HEK293 (cell line): ENCODE results near the gene MOB1B.

Experiments
- CTCF ChIA-PET: fragments of 350-600 bp; formaldehyde crosslinking; extraction: SDS; loops from one replicate; lab custom pipeline; 2021; ENCODE audit warnings: antibody characterized with exemption; lab: Yijun Ruan, JAX
- POLR2A ChIA-PET: fragments of 300-600 bp; formaldehyde crosslinking; extraction: SDS; loops from one replicate; lab custom pipeline; 2020; ENCODE audit warnings: antibody characterized with exemption, inconsistent platforms; lab: Yijun Ruan, JAX
- H3K27ac ChIP-seq: fragments of 200-500 bp; sonication (Bioruptor generic); 2 replicates; pipeline ENCODE4 v1.5.1; 2014; ENCODE audit warnings: low read depth, low read length, control low read depth, inconsistent platforms; ENCODE audit errors: extremely low read depth
- H3K36me3 ChIP-seq, 2 experiments: fragments of 200-500 bp in 1 of 2; sonication (Bioruptor generic) in 1 of 2; 1 replicate in 1 of 2; 2 replicates in 1 of 2; pipeline ENCODE4 v1.5.1; 2014 to 2017; ENCODE audit warnings: inconsistent platforms in 2 of 2, low read length in 2 of 2; ENCODE audit not compliant: control insufficient read depth in 2 of 2, insufficient read depth in 1 of 2
- H3K4me1 ChIP-seq: fragments of 200-500 bp; sonication (Bioruptor generic); 2 replicates; pipeline ENCODE4 v1.5.1; 2014; ENCODE audit warnings: mild to moderate bottlenecking, low read length, inconsistent platforms; ENCODE audit not compliant: control insufficient read depth, insufficient read depth
- H3K4me3 ChIP-seq: 2 replicates; pipeline ENCODE4 v1.5.1; 2011; ENCODE audit warnings: low read depth, mild to moderate bottlenecking, control low read depth, low read length, moderate library complexity
- H3K9me3 ChIP-seq: fragments of 200-500 bp; sonication (Bioruptor generic); 2 replicates; pipeline ENCODE4 v1.5.1; 2014; ENCODE audit warnings: low read depth, low read length, inconsistent platforms; ENCODE audit not compliant: control insufficient read depth, insufficient read depth
- BCL11B ChIP-seq: fragments of 450-650 bp; formaldehyde crosslinking; IDR thresholded peaks from 2 replicates; pipeline ENCODE4 v1.5.1; 2016; ENCODE audit warnings: low read depth, missing biosample characterization, missing genetic modification characterization
- ELK4 ChIP-seq: IDR thresholded peaks from 2 replicates; pipeline ENCODE4 v1.6.1; 2011; ENCODE audit warnings: mild to moderate bottlenecking, low read depth, low read length, borderline replicate concordance
- PRDM4 ChIP-seq: fragments of 450-650 bp; formaldehyde crosslinking; IDR thresholded peaks from 2 replicates; pipeline ENCODE4 v1.5.1; 2017; ENCODE audit warnings: missing biosample characterization, missing genetic modification characterization
- SCRT2 ChIP-seq: fragments of 450-650 bp; formaldehyde crosslinking; IDR thresholded peaks from 2 replicates; pipeline ENCODE4 v1.5.1; 2016; ENCODE audit warnings: missing biosample characterization, missing genetic modification characterization
- TCF7L2 ChIP-seq: IDR thresholded peaks from 2 replicates; pipeline ENCODE4 v1.6.1; 2011; ENCODE audit warnings: low read depth, mild to moderate bottlenecking, inconsistent platforms, low read length, moderate library complexity, borderline replicate concordance
- TSHZ1 ChIP-seq: fragments of 450-650 bp; formaldehyde crosslinking; IDR thresholded peaks from 2 replicates; pipeline ENCODE4 v1.5.1; 2016; ENCODE audit warnings: missing biosample characterization, missing genetic modification characterization, borderline replicate concordance
- YY1 ChIP-seq: fragments of 450-650 bp; formaldehyde crosslinking; IDR thresholded peaks from 2 replicates; pipeline ENCODE4 v1.5.1; 2018; ENCODE audit warnings: missing biosample characterization, missing genetic modification characterization
- ZBTB6 ChIP-seq: fragments of 450-650 bp; formaldehyde crosslinking; IDR thresholded peaks from 2 replicates; pipeline ENCODE4 v1.5.1; 2017; ENCODE audit warnings: missing biosample characterization, missing genetic modification characterization
- ZFP41 ChIP-seq: fragments of 450-650 bp; formaldehyde crosslinking; IDR thresholded peaks from 2 replicates; pipeline ENCODE4 v1.5.1; 2016; ENCODE audit warnings: missing biosample characterization, missing genetic modification characterization, borderline replicate concordance
- ZNF10 ChIP-seq: fragments of 450-650 bp; formaldehyde crosslinking; IDR thresholded peaks from 2 replicates; pipeline ENCODE4 v1.5.1; 2017; ENCODE audit warnings: missing biosample characterization, missing genetic modification characterization
- ZNF157 ChIP-seq: fragments of 450-650 bp; formaldehyde crosslinking; IDR thresholded peaks from 2 replicates; pipeline ENCODE4 v1.5.1; 2016; ENCODE audit warnings: missing biosample characterization, missing genetic modification characterization
- ZNF169 ChIP-seq: fragments of 450-650 bp; formaldehyde crosslinking; IDR thresholded peaks from 2 replicates; pipeline ENCODE4 v1.5.1; 2016; ENCODE audit warnings: missing biosample characterization, missing genetic modification characterization
- ZNF174 ChIP-seq: fragments of 450-650 bp; formaldehyde crosslinking; IDR thresholded peaks from 2 replicates; pipeline ENCODE4 v1.5.0; 2017; ENCODE audit warnings: missing biosample characterization, mild to moderate bottlenecking, missing genetic modification characterization
- ZNF221 ChIP-seq: fragments of 450-650 bp; formaldehyde crosslinking; IDR thresholded peaks from 2 replicates; pipeline ENCODE4 v1.5.1; 2017; ENCODE audit warnings: missing biosample characterization, missing genetic modification characterization, borderline replicate concordance
- ZNF560 ChIP-seq: fragments of 450-650 bp; formaldehyde crosslinking; IDR thresholded peaks from 2 replicates; pipeline ENCODE4 v1.5.1; 2017; ENCODE audit warnings: missing biosample characterization, missing genetic modification characterization, borderline replicate concordance
- ZNF600 ChIP-seq: fragments of 450-650 bp; formaldehyde crosslinking; IDR thresholded peaks from 2 replicates; pipeline ENCODE4 v1.5.1; 2016; ENCODE audit warnings: missing biosample characterization, missing genetic modification characterization
- ZNF701 ChIP-seq: fragments of 450-650 bp; formaldehyde crosslinking; IDR thresholded peaks from 2 replicates; pipeline ENCODE4 v1.5.1; 2016; ENCODE audit warnings: missing biosample characterization, missing genetic modification characterization
- ZNF76 ChIP-seq: fragments of 450-650 bp; formaldehyde crosslinking; IDR thresholded peaks from 2 replicates; pipeline ENCODE4; 2016; ENCODE audit warnings: low read depth, missing biosample characterization, missing genetic modification characterization, borderline replicate concordance
- ZNF837 ChIP-seq: fragments of 450-650 bp; formaldehyde crosslinking; IDR thresholded peaks from 2 replicates; pipeline ENCODE4 v1.5.1; 2016; ENCODE audit warnings: missing biosample characterization, missing genetic modification characterization
- ZNF843 ChIP-seq: fragments of 450-650 bp; formaldehyde crosslinking; IDR thresholded peaks from 2 replicates; pipeline ENCODE4 v1.5.1; 2016; ENCODE audit warnings: missing biosample characterization, missing genetic modification characterization
- ZXDB ChIP-seq: fragments of 450-650 bp; formaldehyde crosslinking; IDR thresholded peaks from 2 replicates; pipeline ENCODE4 v1.5.1; 2016; ENCODE audit warnings: missing biosample characterization, missing genetic modification characterization

Gene MOB1B

GRCh38 chr4:70859066-70859465 lies 43.1 kb upstream of the MOB1B start:
- Histone ChIP-seq H3K4me3 (no peak overlapping the region), H3K9me3 (no peaks in the 10 kb centered on the region), H3K36me3 (no peaks in the 10 kb centered on the region), H3K4me1 (no peaks in the 10 kb centered on the region), H3K27ac (no peak overlapping the region)
- CTCF ChIA-PET, result no interaction called here
- TF ChIP-seq PRDM4 (tag by site-specific recombination) (no peak), ZBTB6 (tag by site-specific recombination) (no peak), ELK4 (no peak), YY1 (tag by site-specific recombination) (no peak), ZNF837 (tag by site-specific recombination) (no peak), BCL11B (tag by site-specific recombination) (no peak), ZFP41 (tag by site-specific recombination) (no peak), ZNF169 (tag by site-specific recombination) (no peak), TSHZ1 (tag by site-specific recombination) (no peak), ZNF600 (no peak), ZNF157 (tag by site-specific recombination) (no peak), ZXDB (no peak), ZNF221 (tag by site-specific recombination) (no peak), ZNF174 (tag by site-specific recombination) (no peak), ZNF843 (tag by site-specific recombination) (no peak), ZNF701 (no peak)
- POLR2A ChIA-PET, result no interaction called here

- POLR2A ChIA-PET, result no interaction called here
- no peak for TF ChIP-seq ZNF10 (tag by site-specific recombination)
- no peak for TF ChIP-seq TCF7L2
- no peak for TF ChIP-seq ZNF560
- no peak for TF ChIP-seq ZNF76 (tag by site-specific recombination)
- peak; percentile 61; the same call in 1 of the 2 replicates for TF ChIP-seq SCRT2 (tag by site-specific recombination)
- Histone ChIP-seq H3K4me3 (no peak overlapping the region), H3K27ac (no peak overlapping the region), H3K9me3 (no peaks in the 10 kb centered on the region), H3K4me1 (no peaks in the 10 kb centered on the region), H3K36me3 (no peaks in the 10 kb centered on the region)
- CTCF ChIA-PET, result no interaction called here
These were observed 38.9 kb upstream of the MOB1B start for GRCh38 chr4:70863099-70863790.
